CD1c-positive myeloid dendritic cell (primary cell): ENCODE data around the gene LRRC61.
A peak's percentile ranks its signal among the peaks of the same experiment; 100 is the strongest.
"Not testable (repeated sequence)": the region's sequence is repeated elsewhere in the genome, so short reads cannot be mapped to it uniquely, and the experiment has no call there.

ENCODE experiments used
- DNase-seq: peaks from one replicate; pipeline ENCODE4 v3.0.0-alpha.2; 2016; ENCODE audit errors: extremely low spot score

Gene LRRC61, protein sequence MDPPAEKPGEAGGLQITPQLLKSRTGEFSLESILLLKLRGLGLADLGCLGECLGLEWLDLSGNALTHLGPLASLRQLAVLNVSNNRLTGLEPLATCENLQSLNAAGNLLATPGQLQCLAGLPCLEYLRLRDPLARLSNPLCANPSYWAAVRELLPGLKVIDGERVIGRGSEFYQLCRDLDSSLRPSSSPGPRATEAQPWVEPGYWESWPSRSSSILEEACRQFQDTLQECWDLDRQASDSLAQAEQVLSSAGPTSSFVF

DNA sequence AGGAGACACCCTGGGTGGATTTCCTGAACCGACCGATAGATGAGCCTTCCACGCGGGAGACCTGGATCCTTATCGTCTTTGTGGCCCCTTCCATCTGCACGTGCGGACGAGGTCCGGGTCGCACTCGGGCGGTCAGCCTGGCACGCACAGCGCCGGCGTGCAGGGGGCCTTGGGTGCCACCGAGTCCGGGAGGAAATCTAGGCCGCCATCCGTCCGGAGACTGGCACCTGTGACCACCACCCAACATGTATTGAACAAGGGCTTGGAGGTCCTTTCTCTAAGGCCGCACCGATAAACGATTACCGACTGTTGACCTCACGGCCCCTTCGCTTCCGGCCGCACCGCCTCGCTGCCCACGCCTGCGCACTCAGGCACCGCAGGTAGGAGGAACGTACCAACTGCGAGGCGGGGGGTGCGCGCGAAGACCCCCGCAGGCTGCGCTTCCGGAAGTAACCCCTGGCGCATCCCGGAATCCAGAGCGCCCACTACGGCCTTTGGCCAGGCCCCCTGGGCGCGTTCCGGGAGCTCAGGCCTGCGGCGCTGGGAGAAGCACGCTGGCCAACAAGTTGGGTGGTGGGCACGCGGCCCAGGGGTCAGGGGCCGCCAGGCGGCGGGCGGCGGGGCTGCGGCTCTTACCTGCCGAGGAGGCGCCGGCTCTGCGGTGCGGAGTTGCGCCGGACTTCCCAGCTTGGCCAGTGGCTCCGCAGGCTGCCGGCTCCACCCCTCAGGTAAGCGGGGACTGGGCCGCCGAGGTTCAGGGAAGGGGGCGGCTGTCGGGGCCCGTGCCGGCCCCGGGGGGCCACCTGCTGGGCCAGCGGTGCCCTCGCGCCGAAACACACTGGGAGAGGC is at the start of gene LRRC61, which contains the start of gene ACTR3C:
TSS of gene LRRC61 (plus strand) at position 523 of the 849 bp plus-strand sequence. CDS start 13,507 bp downstream, outside the sequence.
TSS of gene ACTR3C (minus strand) at position 713 of the 849 bp plus-strand sequence. CDS start 28,249 bp downstream, outside the sequence.
- peak; percentile 41 for DNase-seq

DNA sequence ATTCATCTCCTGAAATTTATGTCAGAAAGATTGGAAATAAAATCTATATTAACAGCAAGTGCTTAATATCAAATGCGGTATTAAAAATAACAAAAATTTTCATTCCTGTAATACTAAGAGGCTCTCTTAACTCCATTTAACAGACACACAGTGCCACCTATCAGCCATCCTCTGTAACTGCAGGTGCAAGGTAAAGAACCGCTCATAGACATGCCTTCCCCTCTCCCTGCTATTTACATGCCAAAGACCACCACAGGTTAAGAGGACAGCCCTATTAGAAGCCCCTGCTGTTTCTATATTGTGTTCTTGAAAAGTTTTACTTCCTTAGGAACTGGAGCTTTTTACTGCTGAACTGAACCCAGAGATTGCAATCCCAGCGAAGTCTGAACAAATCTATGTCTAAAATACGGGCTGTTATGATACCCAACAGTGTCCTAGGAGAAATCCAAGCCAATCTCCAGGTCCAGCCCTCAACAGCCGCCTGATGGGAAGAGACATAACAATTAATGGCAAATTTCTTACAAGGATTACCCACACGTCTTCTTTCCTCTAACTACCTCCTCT is 46.9 kb upstream of the LRRC61 start:
- peak; percentile 52 for DNase-seq

DNA sequence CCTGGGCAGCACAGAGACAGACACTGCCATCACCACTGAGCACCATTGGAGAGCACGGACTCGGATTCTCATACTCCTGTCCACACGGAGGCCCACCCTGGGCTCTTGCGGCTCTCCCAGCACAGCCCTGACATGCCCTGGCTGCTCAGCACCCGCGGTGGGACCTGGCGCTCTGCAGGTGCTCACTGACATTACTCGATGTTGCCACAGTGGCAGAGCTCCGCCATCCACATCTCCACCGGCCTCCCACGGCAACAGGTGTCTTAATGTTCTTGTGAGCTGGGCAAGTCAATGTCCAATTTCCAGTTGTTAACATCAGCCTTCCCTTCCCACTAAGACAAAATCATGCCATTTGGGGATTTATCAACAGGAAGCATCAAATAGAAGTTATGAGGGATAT is 44.8 kb upstream of the LRRC61 start:
- DNase-seq: not testable (repeated sequence)

DNA sequence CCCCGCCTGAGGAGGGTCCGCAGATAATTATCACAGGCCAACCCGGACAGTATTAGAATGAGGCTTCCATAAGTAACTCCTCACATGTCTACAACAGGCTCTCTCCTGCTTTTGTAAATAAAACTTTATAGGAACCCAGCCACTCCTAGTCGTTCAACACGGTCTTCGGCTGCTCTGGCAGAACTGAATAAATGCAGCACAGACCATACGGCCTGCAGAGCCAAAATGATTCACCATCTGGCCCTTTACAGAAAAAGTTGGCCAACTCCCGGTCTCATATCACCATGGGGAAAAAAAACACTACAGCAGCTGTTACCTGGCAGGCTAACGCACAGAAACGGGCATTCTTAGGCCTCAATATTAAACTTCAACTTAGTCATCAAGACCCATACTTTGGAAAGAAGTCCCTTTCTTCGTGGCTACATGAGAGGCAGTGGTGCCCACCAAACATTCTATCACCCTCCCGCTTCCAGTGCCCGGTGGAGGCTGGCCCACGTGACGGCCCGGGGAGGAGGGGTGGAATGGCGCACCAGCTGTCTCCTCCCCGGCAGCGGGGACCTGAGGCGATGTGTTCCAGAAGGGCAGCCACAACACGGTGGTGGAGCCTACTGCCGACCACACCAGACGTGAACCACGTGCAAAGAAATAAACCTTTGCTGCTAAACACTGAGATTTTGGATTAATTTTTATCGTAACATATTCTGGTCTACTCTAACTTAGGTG is 41.3 kb upstream of the LRRC61 start:
- DNase-seq: not testable (repeated sequence)

DNA sequence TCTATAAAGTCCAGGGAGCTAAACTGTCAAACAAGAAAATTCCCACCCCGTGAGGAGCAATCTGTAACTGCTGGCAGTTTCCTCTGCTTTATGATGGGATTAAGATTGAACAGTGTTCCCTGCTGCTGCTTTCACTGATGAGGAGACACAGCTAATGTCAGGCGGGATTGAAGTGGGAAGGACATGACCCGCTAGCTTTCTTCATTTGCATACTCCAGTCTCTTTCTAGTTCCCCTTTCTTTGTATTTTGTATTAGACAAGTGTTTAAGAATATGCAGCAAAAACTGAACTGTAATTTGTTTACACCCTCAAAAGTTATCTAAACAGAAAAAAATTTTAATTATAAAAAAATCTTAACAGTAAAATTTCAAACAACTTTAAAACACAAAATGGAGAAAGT is 40.0 kb upstream of the LRRC61 start:
- peak; percentile 25 for DNase-seq

DNA sequence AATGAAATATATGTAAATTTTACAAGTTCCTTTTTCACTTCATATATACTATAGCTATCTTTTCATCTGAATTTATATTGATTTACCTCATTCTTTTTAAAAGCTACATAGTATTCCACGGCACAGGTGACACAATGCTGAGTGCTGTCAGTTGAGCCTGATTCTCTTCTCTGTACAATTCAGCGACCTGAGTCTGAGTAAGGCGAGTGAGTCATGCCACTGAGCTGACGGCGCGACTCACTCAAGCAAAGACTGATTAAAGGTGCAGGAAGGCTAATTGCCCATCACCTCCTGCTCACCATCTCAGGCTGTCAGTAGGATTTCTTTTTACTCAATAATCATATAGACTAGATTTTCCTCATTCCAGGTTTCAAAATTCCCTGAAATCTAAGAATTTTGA is 39.5 kb upstream of the LRRC61 start:
- not testable (repeated sequence) for DNase-seq

DNA sequence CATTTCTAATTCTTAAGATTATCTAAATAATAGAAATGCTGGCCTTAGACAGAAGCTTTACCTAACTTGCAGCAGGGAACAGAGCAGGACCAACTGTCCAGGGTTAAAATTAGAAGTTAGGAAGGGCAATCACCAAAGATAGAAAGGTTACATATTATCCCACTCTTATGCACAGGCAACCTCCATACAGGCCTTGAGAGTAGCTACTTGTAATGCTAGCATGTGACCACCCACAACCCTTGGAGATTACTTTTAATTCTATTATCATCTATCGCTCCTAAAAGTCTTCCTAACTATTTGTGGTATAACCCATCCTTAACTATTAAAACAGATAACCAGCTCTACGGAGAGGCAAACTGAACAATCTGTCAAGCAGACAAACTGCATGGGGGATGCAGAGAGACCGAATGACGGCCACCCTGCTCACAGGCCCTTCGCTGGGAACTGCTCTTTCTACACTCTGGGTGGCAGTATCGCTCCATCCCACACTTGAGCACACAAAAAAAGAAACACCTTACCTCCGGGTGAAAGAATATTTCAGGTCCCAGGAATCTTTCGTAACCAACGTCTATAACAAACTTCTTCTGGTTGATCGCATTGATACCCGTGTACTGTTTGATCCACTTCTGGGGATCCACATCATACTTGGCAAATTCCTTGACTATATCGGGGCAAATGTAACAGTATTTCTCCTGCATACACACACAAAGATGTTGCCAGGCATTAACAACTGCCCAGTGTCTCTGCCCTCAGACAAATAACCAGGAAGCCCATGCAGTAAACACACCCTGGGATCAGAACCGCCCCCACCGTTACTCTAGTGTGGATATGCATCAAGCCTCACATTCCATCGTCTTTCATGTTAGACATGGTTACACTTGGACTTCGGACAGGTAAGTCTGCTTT is 37.1 kb upstream of the LRRC61 start:
- DNase-seq: peak; percentile 5

DNA sequence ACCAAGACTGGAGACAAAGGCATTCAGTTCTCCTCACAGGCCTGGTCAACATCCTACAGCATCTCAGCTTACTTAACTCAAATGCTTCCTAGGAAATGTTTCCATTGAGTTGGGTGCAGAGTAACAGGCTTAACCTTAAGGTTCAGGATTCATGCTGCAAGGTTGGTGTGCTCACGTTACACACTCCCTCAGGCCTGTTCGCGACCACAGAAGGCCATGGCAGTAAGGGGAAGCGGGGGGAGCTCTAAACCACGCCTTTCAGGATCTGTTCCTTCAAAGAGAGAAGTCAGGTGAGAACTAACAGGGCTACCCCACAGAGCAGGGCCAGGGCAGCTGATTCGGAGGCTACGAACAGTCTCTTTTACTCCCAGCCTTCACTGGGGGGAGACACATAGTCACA is 35.3 kb upstream of the LRRC61 start:
- peak; percentile 6 for DNase-seq

DNA sequence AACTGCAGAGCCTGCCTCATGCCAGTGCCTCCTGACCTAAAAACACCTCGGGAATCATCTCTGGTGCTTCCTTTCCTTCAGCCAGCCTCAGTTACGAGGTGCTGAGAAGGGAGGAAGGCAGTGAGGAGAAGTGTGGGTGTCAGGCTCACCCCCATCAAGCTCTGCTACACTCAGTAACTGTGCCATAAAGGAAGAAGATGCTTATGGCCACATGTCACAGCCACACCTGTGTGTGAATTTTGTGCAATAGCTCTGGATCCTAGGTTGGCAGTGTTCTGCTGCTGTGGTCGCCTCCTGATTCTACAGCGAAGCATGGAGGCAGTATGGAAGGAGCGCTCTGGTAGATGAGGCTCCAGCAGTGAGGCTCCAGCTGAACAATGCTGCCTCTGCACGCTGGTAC is 34.3 kb upstream of the LRRC61 start:
- not testable (repeated sequence) for DNase-seq

DNA sequence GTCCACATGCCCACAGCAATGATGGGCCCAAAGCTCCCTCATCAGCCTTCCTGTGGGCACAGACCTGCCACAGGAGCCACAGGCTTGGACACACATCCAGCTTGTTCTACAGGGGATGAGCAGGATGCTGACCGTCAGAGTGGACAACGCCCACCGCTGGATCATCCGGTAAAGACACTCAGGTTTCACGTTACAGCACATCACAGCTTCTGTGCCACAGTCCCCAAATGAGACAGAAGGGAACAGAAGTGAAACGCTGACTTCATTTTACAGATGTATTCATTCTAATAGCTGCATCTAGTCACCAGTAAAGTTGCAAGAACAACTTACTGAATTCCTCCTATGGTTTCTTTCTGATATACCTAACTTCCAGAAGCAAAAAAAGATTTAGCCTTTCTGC is 32.8 kb upstream of the LRRC61 start:
- not testable (repeated sequence) for DNase-seq

DNA sequence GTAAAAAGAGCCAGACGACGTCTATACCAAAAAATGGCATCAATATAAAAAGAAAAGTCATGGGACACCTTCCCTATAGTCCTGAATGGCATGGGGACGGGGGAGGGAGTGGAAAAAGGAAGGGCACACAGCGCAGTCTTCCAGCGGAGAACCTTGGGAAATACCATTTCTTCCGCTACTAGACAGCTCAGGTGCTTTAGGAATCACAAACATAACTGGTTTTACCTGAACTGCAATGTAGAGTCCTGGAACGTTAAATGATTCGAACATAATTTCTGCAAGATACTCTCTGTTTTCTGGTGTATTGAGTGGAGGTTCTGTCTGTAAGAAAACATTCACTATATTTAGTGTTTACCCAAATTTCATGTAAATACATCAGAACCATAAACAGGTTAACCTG is 28.1 kb upstream of the LRRC61 start:
- DNase-seq: not testable (repeated sequence)

DNA sequence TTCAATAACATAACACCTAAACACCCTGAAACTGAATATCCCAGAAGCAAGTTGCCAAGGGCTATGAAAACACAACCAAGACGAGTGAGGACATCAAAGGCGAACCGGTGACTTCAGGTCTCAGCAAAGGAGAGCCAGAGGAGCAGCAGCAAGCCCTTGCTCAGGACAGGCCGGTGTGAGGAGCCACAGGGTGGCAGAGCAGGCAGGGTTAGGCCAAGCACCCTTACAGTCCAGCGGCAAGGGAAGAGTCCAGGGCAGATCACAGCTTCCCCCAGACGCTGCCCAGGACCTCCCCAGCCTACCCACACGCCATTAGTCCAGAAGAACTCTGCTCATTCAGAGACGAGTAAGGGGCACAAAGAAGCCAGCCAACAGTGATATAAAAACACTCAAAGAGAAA is 27.5 kb upstream of the LRRC61 start:
- DNase-seq: not testable (repeated sequence)

DNA sequence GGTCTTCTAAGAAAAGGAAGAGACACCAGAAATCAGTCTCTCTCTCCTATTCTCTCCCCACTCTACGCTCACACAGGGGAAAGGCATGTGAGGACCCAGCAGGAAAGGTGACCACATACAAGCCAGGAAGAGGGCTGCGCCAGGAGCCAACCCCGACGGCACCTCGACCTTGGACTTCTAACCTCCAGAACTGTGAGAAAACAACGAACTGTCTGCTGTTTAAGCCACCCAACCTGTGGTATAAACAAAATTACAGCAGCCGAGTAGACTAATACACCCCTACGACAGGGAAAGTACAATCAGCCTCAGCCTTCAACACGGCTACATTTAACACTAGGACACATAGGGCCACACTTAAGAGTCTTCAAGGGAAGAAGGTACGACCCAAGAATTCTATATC is 26.4 kb upstream of the LRRC61 start:
- DNase-seq: not testable (repeated sequence)

DNA sequence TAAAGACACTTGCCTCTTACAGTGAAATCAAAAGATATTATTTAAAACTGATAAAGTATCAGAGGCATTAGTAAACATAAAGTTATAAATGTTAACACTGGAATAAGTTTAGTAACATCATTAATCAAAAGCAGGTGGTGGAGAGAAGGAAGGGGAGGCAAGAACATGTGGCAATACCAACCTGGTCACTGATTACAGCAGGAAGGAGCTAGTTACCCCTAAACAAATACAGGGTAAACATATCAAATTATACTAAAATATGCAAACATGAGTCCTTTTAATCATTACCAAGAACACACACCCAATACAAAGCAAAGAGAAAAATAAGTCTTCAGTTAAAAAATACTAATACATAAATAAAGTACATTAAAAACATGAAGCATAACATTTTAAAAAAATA is 25.2 kb upstream of the LRRC61 start:
- not testable (repeated sequence) for DNase-seq

DNA sequence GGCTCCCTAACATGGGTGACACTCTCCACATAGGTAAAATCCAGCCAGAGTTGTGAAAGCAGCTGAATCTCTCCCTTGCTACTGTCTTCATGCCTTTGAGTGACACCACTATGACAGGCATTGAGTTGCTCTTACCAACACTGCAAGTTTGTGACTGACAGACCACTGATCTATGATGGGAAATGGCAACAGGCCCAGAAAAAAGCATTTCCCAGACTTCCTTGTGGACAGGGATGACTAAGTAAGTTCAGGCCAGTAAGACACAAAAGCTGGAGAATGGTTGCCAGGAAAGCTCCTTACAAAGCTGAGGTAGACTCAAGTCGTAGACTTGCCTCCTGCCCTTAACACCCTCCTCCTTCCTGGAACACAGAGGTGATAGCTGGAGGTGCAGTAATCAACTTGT is 20.2 kb upstream of the LRRC61 start:
- not testable (repeated sequence) for DNase-seq

DNA sequence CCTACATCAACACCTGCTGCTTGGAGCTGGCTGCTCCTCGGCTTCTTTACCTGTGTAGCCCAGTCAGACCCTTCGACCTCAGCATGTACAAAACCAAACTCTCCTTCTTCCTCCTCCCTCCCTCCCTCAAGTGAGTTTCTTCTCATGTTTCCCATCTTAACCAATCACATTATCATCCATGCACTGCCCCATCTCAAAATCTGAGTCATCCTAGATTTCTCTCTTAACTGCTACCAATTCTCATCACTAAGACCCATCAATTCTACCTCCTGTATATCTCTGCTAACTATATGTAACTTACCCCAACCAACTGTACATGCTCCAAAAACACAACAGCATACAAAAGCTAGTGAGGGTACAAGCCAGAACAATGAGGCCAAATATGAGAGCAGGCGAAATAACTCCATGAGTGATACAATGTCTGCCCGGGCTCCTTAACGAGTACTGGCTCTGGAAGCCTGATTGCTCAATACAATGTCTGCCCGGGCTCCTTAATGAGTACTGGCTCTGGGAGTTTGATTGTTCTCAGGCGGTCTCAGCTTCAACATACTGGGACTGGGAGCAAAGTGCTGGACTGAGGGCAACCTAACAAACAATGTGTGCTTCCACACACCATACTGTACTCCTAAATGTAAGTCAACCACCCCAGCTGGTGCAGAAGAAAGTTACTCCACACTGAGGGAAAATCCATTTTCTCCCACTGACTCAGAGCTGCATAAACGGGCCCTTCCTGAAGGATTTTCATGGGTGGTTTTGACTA is 18.5 kb upstream of the LRRC61 start:
- not testable (repeated sequence) for DNase-seq

DNA sequence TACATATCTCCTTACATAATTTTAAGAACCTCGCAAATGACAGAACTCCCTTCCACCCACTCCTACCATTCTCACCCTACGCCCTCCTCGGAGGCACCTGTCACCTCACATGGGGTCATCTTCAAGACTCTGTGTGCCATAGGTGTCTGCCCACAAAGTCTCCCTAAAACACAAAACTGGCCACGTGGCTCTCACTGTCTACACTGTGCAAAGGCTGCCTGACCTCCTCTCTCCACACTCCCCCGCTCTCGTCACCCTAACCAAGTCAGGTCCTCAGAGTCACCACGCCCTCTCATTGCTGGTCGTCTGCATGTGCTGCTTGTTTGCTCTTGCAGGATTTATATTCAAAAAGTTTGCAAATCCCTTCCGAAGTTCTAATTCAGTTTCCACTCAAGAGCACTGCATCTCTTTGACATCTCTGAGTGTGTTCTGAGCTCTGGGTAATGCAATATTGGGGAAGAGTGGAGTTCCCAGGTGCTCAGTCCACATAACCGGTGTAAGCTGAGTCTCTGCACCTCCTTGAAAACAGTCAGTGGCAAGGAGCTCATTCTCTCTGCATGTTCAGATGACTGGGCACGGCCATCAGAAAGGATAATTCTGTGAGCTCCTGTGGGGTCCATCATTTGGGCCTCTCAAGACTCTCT is 17.8 kb upstream of the LRRC61 start:
- not testable (repeated sequence) for DNase-seq

DNA sequence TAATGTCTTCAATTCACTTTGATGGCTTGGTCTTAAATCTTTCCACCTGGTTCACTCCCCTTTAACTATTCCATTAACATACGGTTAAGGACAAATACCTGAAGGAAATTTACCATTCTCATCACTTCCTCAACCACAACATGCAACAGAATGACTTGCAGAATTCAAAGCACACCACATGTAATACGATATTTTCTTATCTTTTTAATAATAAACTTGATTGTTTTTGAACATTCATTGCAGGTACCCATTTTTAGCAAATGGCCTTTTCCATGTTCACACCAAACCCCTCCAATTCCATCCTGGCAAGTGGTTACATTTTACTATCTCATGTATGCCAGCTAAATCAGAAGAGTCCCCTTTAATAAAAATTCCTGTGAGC is 17.3 kb upstream of the LRRC61 start:
- not testable (repeated sequence) for DNase-seq

DNA sequence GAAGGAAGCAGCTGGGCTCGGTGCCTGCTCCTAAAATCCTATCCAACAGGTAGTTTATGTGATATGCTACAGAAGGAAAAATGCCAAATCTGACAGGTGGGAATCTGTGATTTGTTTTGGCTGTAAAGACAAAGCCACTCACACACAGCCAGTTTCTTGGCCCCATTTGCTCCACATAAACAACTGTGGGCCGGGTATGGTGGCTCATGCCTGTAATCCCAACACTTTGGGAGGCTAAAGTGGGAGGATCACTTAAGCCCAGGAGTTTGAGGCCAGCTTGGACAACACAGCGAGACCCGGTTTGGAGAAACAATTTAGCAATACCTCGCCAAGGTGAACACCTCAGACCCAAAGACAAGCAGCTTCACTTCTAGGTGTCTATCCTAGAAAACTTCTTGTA is 16.8 kb upstream of the LRRC61 start:
- not testable (repeated sequence) for DNase-seq

DNA sequence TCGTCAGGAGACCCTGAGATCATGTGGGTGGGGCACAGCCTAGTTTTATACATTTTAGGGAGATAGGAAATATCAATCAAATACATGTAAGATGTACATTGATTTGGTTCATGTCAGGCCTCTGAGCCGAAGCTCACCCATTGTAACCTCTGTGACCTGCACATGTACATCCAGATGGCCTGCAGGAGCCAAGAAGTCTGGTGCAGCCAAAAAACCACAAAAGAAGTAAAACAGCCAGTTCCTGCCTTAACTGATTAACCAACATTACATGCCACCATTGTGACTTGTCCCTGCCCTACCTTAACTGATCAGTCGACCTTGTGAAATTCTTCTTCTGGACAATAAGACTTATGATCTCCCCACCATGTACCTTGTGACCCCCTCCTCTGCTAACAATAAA is 16.0 kb upstream of the LRRC61 start:
- no peak for DNase-seq
